Activated CD4-positive, alpha-beta T cell treated with anti-CD3 and anti-CD28 coated beads, Interleukin-10, Interleukin-2, amounts not matched to agents 100 ng/mL and 50 ng/mL, durations not matched to agents 16 hours and 8 hours (primary cell): ENCODE measurements around the gene FAM53C.
"Not testable (repeated sequence)": the region's sequence is repeated elsewhere in the genome, so short reads cannot be mapped to it uniquely, and the experiment has no call there.

Experiments
- DNase-seq: peaks from one replicate; pipeline ENCODE4 v3.0.0-alpha.2; 2020

FAM53C gene

GRCh38 chr5:138337685-138338410, at the start of gene FAM53C:
Gene FAM53C, plus strand, starts transcription at chr5:138338266. Its CDS starts 3,070 bp downstream, at chr5:138341336.
- peak; percentile 94 for DNase-seq

GRCh38 chr5:138289296-138289695, 48.8 kb upstream of the FAM53C start:
- no peak for DNase-seq

GRCh38 chr5:138303372-138303771, 34.7 kb upstream of the FAM53C start:
- no peak for DNase-seq

GRCh38 chr5:138305797-138306196, 32.3 kb upstream of the FAM53C start:
- no peak for DNase-seq

GRCh38 chr5:138315751-138316278, 22.3 kb upstream of the FAM53C start:
- no peak for DNase-seq

GRCh38 chr5:138316355-138316754, 21.7 kb upstream of the FAM53C start:
- no peak for DNase-seq

GRCh38 chr5:138318211-138318610, 19.9 kb upstream of the FAM53C start:
- not testable (repeated sequence) for DNase-seq

- DNase-seq, result no peak
Observed at GRCh38 chr5:138330813-138331448, 7.1 kb upstream of the FAM53C start.

- DNase-seq, result peak; percentile 99
Observed at GRCh38 chr5:138331449-138332368, 6.4 kb upstream of the FAM53C start, which contains the start of gene CDC25C. Gene CDC25C, minus strand, starts transcription at chr5:138331804. Its CDS starts 624 bp downstream, at chr5:138331180.

GRCh38 chr5:138334867-138335447, 3.1 kb upstream of the FAM53C start:
- peak; percentile 25 for DNase-seq

GRCh38 chr5:138336952-138337684, 948 bp upstream of the FAM53C start:
- DNase-seq, result no peak

- DNase-seq, result peak; percentile 21
Observed at GRCh38 chr5:138338411-138339090, 485 bp downstream of the FAM53C start.

GRCh38 chr5:138339091-138339456, 1.0 kb downstream of the FAM53C start:
- DNase-seq, result no peak

- no peak for DNase-seq
Observed at GRCh38 chr5:138339464-138339863, 1.4 kb downstream of the FAM53C start.

GRCh38 chr5:138340008-138340407, 1.9 kb downstream of the FAM53C start:
- DNase-seq, result no peak

GRCh38 chr5:138344887-138345622, 7.0 kb downstream of the FAM53C start:
- no peak for DNase-seq

GRCh38 chr5:138346889-138347288, 8.8 kb downstream of the FAM53C start:
- DNase-seq, result no peak

- no peak for DNase-seq
Observed at GRCh38 chr5:138349852-138350562, 11.9 kb downstream of the FAM53C start.

- DNase-seq, result no peak
Observed at GRCh38 chr5:138350563-138350890, 12.5 kb downstream of the FAM53C start.

- no peak for DNase-seq
Observed at GRCh38 chr5:138351056-138351455, 13.0 kb downstream of the FAM53C start.
